Activated CD4-positive, alpha-beta T cell treated with anti-CD3 and anti-CD28 coated beads, Interleukin-2, Interleukin-6, amounts not matched to agents 100 ng/mL and 50 ng/mL, durations not matched to agents 16 hours and 8 hours (primary cell): ENCODE measurements around the gene ARL4C.

Experiments used
- DNase-seq: peaks from one replicate; pipeline ENCODE4 v3.0.0-alpha.2; 2020

The ARL4C gene

DNA sequence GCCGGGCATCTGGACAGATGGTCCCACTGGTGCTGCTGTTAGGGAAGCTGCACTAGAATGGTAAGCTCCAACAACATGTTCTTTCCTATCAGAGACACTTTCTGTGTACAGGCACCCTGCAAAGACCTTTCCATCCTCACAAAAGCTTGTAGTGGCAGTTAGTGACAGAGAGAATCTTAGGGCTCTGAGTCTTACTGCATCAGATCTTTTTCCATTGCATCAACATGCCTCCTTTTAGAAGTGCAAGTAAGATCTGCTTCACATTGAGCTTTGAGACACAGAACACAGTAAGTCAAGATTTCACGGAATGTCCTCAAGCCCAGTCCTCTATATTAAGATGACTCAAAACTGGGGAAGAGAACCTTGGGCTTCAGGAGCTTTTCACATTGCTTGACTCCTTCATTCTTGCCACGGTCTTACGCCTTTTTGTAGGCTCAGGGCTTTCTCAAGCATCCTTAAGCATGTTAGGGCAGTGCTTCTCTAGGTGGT lies 52.6 kb downstream of the ARL4C start:
- no peak for DNase-seq
